Panc1 (cell line): ENCODE measurements around the gene JPT2. TPM values are rescaled to one million over a fixed set of nuclear protein-coding genes. Genes with fewer than 3 reads are reported as not detected.

Experiments
- ATAC-seq: fragments of 200-7000 bp; cut with Tn5 transposase; 2 replicates; pipeline ENCODE4 v1.9.1; 2020; ENCODE audit warnings: mild to moderate bottlenecking, moderate library complexity
- BruUV-seq: library from RNA; stranded (reverse); fragments of 400-500 nt; replicated peaks from 2 replicates; lab custom pipeline; 2021; lab: Mats Ljungman, UMichigan
- CTCF ChIA-PET: fragments of 300-600 bp; sonication (Branson Sonifier 250); formaldehyde crosslinking; loops from one replicate; lab custom pipeline; 2022; ENCODE audit warnings: antibody characterized with exemption; lab: Charles Lee
- POLR2A ChIA-PET: fragments of 300-600 bp; sonication (Branson Sonifier 250); formaldehyde crosslinking; loops from one replicate; lab custom pipeline; 2022; ENCODE audit warnings: antibody characterized with exemption; lab: Charles Lee
- DNase-seq: peaks from one replicate; pipeline ENCODE4 v3.0.0-alpha.2; 2010; ENCODE audit warnings: low read depth, low spot score
- H3K27ac ChIP-seq: 2 replicates; pipeline ENCODE4 v1.5.1; 2011; ENCODE audit warnings: mild to moderate bottlenecking, low read length, inconsistent platforms
- H3K27me3 ChIP-seq: fragments of 200-500 bp; sonication (Bioruptor generic); 2 replicates; pipeline ENCODE4 v1.6.0; 2014; ENCODE audit warnings: low read length, inconsistent platforms; ENCODE audit not compliant: control insufficient read depth, insufficient read depth
- H3K36me3 ChIP-seq: fragments of 200-500 bp; sonication (Bioruptor generic); 2 replicates; pipeline ENCODE4 v1.5.1; 2014; ENCODE audit warnings: inconsistent platforms, mild to moderate bottlenecking, low read length, moderate library complexity; ENCODE audit not compliant: control insufficient read depth, insufficient read depth
- H3K4me1 ChIP-seq: 2 replicates; pipeline ENCODE4 v1.5.1; 2011; ENCODE audit warnings: inconsistent platforms, mild to moderate bottlenecking, low read length, moderate library complexity; ENCODE audit not compliant: control insufficient read depth, insufficient read depth
- H3K4me3 ChIP-seq, 2 experiments: 2 replicates each; pipeline ENCODE4 v1.5.1; 2011 to 2012; ENCODE audit warnings: low read depth in 2 of 2, low read length in 2 of 2, mild to moderate bottlenecking in 2 of 2, inconsistent platforms in 1 of 2, moderate library complexity in 1 of 2
- H3K9me3 ChIP-seq: fragments of 200-500 bp; sonication (Bioruptor generic); 2 replicates; pipeline ENCODE4 v1.5.1; 2014; ENCODE audit warnings: low read depth, mild to moderate bottlenecking, inconsistent platforms, low read length, moderate library complexity; ENCODE audit not compliant: control insufficient read depth, insufficient read depth
- CTCF ChIP-seq: fragments of 450-650 bp; IDR thresholded peaks from 2 replicates; pipeline ENCODE4 v1.5.1; 2017; ENCODE audit warnings: mild to moderate bottlenecking
- POLR2AphosphoS5 ChIP-seq: IDR thresholded peaks from 2 replicates; pipeline ENCODE4 v1.6.1; 2012; ENCODE audit warnings: mild to moderate bottlenecking, low read depth, low read length, moderate library complexity
- REST ChIP-seq, 2 experiments: IDR thresholded peaks; 2 replicates each; pipeline ENCODE4 v1.6.1; 2011 to 2012; ENCODE audit warnings: low read depth in 2 of 2, control low read depth in 1 of 2, low read length in 1 of 2, mild to moderate bottlenecking in 1 of 2, moderate library complexity in 1 of 2; ENCODE audit not compliant: insufficient read depth in 1 of 2
- SIN3A ChIP-seq: IDR thresholded peaks from 2 replicates; pipeline ENCODE4 v1.6.1; 2012; ENCODE audit warnings: low read depth, mild to moderate bottlenecking, low read length, moderate library complexity, borderline replicate concordance; ENCODE audit not compliant: insufficient read depth
- TCF7L2 ChIP-seq: IDR thresholded peaks from 2 replicates; pipeline ENCODE4 v1.6.1; 2011; ENCODE audit warnings: mild to moderate bottlenecking, low read depth, low read length, inconsistent platforms
- in situ Hi-C: cut with HindIII; loops from 2 replicates; pipeline ENCODE4 v1.10.0; 2016; ENCODE audit warnings: low sequenced_read_pairs, low pct_unique_long_range_greater_than_20kb
- intact Hi-C: fragments of 100-400 bp; cut with micrococcal nuclease; formaldehyde crosslinking; loops from one replicate; pipeline ENCODE4 v1.10.0; 2022; ENCODE audit not compliant: unreplicated experiment
- total RNA-seq: library from RNA; stranded (reverse); gene quantifications from one replicate; pipeline ENCODE4 v1.2.1, GENCODE V29; 2021; ENCODE audit not compliant: unreplicated experiment

The JPT2 gene
- total RNA-seq, 1 experiment from 2014 or later = 200 TPM

- no peaks in the 10 kb centered on the region for H3K9me3 ChIP-seq
- in situ Hi-C loops = no loop called here
- no peak for TF ChIP-seq CTCF
- TF ChIP-seq SIN3A = no peak
- no peaks in the 10 kb centered on the region for H3K27me3 ChIP-seq
- DNase-seq (no peak), ATAC-seq (no peak)
- ChIA-PET CTCF (no interaction called here), POLR2A (no interaction called here)
- BruUV-seq = no TSS peak
- H3K27ac ChIP-seq = no peak overlapping the region
- H3K4me1 ChIP-seq = 0 out of 2 replicates have a peak, but pooled peaks cover 5% of the 10 kb centered on the region
- peaks cover 9% of the 10 kb centered on the region for H3K36me3 ChIP-seq
- intact Hi-C loops = no loop called here
- no peak overlapping the region for H3K4me3 ChIP-seq
Observed at GRCh38 chr16:1643521-1643920, 34.6 kb upstream of the JPT2 start.

GRCh38 chr16:1645914-1646525, 32.1 kb upstream of the JPT2 start:
- peak; percentile 82 for ATAC-seq
- peaks cover 4% of the 10 kb centered on the region; the same call in 1 of the 2 replicates for H3K36me3 ChIP-seq
- no TSS peak for BruUV-seq
- H3K27me3 ChIP-seq = no peaks in the 10 kb centered on the region
- 0 out of 2 replicates have a peak, but pooled peaks cover 5% of the 10 kb centered on the region for H3K4me1 ChIP-seq
- H3K4me3 ChIP-seq = no peak overlapping the region
- in situ Hi-C loops = no loop called here
- ChIA-PET POLR2A (interaction anchor here (0.6 kb wide), 1 partner anchor 227 kb away, joined by 8 read pairs; no protein-coding TSS in a partner anchor), CTCF (no interaction called here)
- peak; percentile 18 for DNase-seq
- TF ChIP-seq POLR2AphosphoS5 (no peak), TCF7L2 (no peak), CTCF (no peak), REST (IDR thresholded peaks at IDR 0.05; ENCODE audit: insufficient read depth in 1 of 2, low read depth in 2 of 2, low read length in 1 of 2) (no peak), SIN3A (no peak)
- intact Hi-C loops = no loop called here
- H3K27ac ChIP-seq = peak overlapping the region; percentile 5
- H3K9me3 ChIP-seq = no peaks in the 10 kb centered on the region
